HG03457 (cell line): ENCODE results near the gene MYOC.
"Not testable (repeated sequence)": the region's sequence is repeated elsewhere in the genome, so short reads cannot be mapped to it uniquely, and the experiment has no call there.

Source experiments
- ATAC-seq: cut with Tn5 transposase; IDR thresholded peaks from one replicate; pipeline ENCODE4 v1.9.1; 2021; ENCODE audit warnings: moderate number of reproducible peaks; ENCODE audit not compliant: unreplicated experiment

Gene MYOC

DNA sequence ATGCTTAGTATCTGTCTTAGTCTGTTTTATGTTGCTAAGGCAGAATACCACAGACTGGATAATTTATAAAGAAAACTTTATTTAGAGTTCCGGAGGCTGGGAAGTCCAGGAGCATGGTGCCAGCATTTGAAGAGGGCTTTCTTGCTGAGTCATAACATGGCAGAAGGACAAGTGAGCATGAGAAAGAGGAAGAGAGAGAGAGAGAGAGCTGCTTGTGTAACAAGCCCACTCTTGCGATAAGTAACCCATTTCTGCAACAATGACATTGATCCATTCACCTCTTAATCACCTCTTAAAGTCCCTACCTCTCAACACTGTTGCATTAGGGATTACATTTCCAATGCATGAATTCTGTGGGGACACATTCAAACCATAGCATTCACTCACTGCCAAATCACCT is 42.1 kb downstream of the MYOC start:
- no peak for ATAC-seq

GRCh38 chr1:171606402-171606941 is 46.0 kb downstream of the MYOC start:
- no peak for ATAC-seq

DNA sequence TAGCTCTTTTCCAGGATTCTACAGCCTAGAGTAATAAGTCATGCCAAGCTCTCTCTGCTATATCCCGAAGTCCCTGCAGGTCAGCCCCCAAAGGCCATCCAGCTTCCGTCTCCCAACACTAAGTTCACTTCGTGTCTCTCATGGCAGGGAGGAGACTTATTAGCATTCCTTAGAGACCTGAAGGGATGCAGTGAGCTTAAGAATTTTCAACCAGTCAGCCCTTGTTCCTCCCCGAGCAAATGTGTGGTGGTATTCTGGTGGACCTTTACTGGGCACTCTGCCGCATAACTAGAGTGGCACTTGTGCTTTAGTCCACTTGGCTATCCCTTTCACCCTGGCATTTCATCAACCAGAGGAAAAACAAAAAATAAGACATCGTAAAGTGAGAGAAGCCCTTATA is 49.4 kb downstream of the MYOC start:
- not testable (repeated sequence) for ATAC-seq

- ATAC-seq, result no peak
Observed at GRCh38 chr1:171600862-171601261, 51.6 kb downstream of the MYOC start.

DNA sequence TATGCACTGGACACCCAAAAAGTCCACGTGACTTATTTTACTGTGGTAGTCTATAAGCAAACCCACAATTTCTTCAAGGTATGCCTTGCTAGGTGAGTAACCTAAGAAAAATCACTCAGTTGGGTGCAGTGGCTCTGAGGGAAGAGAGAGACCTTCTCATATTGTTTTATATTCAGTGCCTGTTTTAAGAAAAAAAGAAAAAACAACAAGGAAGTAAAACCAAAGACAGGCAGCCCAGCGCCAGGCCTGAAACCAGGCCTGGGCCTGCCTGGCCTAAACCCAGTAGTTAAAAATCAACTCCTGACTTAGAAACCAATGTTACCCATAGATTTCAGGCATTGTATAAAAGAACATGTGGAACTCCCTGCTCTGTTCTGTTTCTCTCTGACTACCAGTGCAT is 52.2 kb downstream of the MYOC start:
- not testable (repeated sequence) for ATAC-seq

- no peak for ATAC-seq
Observed at GRCh38 chr1:171597203-171597602, 55.3 kb downstream of the MYOC start.

GRCh38 chr1:171596705-171597104 is 55.8 kb downstream of the MYOC start:
- ATAC-seq, result no peak

DNA sequence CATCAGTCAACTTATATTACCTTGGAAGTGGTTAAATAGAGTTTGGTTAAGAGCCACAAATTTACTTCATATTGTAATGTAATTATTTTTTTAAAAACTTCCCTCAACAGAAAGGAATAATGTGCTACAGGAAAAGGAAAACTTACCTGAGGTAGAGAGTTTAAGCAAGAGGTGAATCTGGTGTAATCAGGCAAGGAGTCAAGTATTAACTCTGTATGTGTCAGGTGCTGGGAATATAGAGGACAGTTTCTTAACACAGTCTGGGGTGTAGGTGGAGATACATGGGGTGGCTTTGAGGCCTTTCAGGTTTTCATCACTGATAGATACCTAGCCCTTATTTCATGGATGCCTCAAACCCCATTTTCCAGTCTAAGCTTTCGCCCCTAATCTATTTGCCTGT is 56.4 kb downstream of the MYOC start:
- no peak for ATAC-seq

- ATAC-seq, result no peak
Observed at GRCh38 chr1:171595324-171595723, 57.2 kb downstream of the MYOC start.

DNA sequence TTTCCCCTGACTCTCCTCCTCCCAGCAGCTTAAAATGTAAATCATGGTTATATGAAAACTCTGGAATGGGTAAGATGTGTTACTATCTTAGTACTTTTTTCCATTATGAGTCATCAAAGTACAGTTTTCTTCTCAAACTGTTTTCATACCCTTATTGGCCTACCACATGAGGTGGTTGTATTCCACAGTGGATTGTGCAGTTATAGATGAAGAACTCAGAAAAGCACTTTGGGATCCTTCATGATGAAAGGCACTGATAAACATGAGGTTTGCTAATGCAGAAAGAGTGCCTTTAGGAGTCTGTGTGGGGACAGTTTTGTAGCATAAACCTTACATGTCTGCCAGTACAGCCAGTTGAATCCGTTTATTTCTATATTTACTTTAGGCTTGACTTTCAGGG is 62.5 kb downstream of the MYOC start:
- ATAC-seq, result no peak

- no peak for ATAC-seq
Observed at GRCh38 chr1:171588230-171588629, 64.3 kb downstream of the MYOC start.

DNA sequence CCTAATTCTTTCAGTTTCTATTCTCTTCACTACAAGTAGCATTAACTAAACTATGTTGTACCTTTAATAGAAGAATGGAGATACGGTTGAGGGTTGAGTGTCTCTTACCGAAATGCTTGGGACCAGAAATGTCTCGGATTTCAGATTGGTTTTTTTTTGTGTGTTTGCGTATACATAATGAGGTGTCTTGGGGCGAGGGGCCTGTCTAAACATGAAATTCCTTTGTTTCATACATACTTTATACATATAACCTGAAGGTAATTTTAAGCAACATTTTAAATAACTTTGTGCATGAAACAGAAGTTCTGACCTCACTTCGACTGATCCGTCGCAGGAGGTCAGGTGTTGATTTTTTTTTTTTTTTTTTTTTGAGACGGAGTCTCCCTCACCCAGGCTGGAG is 66.8 kb downstream of the MYOC start:
- ATAC-seq, result no peak
